GM12872 (cell line): ENCODE measurements around the gene CPLX3.

Experiments used
- CTCF ChIP-seq: IDR thresholded peaks from 3 replicates; pipeline ENCODE4 v1.5.1; 2011; ENCODE audit warnings: low read depth, mild to moderate bottlenecking, low read length, moderate library complexity; ENCODE audit not compliant: insufficient read depth

Gene CPLX3

DNA sequence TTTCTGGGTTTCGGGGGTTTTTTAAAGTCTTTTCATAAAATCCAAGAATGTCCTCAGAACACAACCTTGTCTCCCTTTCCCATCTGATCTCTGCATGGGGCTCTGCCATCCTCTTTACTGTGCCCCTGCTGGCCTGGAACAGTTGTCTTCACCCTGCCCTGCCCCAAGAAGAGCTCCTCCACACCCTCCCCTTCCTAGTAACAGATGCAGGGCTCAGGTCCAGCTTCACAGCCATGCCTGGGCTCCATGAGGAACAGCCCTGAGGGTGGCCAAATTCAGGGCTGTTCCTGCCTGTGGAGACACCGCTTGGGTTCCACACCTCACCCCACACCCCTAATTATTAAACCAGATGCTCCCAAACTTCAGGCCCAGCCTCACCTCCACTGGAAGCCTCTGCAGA lies 29.4 kb downstream of the CPLX3 start:
- TF ChIP-seq CTCF: no peak

DNA sequence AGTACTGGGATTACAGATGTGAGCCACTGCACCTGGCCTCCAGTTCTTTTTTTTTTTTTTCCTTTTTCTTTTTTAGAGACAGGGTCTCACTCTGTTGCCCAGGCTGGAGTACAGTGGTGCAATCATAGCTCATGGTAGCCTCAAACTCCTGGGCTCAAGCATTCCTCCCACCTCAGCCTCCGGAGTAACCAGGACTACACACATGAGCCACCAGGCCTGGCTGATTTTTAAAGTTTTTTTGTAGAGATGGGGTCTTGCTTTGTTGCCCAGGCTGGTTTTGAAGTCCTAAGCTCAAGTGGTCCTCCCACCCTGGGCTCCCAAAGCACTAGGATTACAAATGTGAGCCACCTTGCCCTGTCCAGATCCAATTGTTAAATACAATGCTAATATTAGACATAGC lies 30.1 kb downstream of the CPLX3 start:
- TF ChIP-seq CTCF: no peak

DNA sequence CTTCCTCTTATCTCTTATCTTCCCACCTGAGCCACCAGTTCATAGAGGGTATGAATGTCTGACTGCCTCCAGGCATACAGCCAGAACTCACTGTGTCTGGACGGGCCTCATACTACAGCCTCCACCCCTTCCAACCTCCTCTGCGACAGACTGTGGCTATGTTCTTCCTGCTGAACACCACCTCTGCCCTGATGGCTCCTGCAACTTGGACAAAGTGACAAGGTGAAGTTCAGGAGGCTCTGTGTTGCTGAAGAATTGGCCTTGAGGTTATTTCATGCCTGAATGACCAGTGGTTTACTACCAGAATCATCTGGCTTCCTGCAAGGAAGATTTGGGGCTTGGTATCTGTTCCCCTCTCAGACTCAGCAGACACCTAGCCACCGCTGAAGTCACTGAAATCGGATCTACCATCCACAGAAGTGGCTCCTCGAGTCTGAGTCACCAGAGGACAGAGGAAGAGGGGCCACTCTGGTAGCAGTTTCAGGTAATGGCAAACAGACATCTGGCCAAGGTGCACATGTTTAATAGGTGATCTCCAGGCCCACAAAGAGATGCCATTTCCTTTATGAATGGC lies 30.7 kb downstream of the CPLX3 start:
- no peak for TF ChIP-seq CTCF

DNA sequence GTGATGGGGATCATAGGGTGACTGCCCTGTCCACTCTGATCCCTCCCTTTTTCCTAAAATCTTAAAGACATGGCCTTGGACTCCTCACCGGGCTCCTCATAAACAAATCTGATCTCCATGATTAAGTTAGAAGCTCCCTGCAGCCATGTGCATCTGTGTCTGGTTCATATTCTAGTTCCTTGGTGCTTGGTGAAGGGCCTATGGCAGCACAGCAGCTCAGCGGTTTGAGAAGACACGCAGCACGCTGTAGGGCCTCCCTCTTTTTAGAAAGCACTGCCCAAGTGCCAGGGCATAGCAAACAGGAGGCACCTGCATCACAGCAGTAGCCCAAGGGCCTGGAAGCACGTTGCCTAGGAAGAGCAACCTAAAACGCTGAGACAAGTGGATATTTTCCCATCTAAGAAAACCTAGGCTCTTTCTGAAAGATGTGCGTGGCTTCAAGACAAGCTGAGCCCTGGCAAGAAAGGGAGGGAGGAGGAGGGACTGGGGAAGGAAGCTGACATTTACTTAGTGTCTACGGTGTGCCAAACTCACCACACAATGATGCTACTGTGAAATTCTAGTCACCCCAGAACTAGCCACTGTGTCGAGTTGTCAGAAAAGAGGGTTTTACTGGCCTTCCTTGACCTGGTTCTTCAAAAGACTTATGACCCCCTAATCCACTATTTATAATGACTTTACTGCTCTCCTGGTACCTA lies 31.4 kb downstream of the CPLX3 start:
- no peak for TF ChIP-seq CTCF

- TF ChIP-seq CTCF: no peak
Measured at GRCh38 chr15:74858369-74858740, 31.9 kb downstream of the CPLX3 start.

- no peak for TF ChIP-seq CTCF
Measured at GRCh38 chr15:74863239-74864056, 37.0 kb downstream of the CPLX3 start.

GRCh38 chr15:74864296-74864695 lies 37.9 kb downstream of the CPLX3 start:
- no peak for TF ChIP-seq CTCF
